GM19025 (cell line): ENCODE measurements around the gene CFAP97D2.
"Not testable (repeated sequence)": the region's sequence is repeated elsewhere in the genome, so short reads cannot be mapped to it uniquely, and the experiment has no call there.

Experiments used
- ATAC-seq: cut with Tn5 transposase; IDR thresholded peaks from one replicate; pipeline ENCODE4 v1.9.1; 2021; ENCODE audit warnings: mild to moderate bottlenecking, low read depth, moderate library complexity; ENCODE audit not compliant: unreplicated experiment

CFAP97D2 gene

GRCh38 chr13:114260814-114261213 lies 81.8 kb downstream of the CFAP97D2 start:
- ATAC-seq, result no peak

DNA sequence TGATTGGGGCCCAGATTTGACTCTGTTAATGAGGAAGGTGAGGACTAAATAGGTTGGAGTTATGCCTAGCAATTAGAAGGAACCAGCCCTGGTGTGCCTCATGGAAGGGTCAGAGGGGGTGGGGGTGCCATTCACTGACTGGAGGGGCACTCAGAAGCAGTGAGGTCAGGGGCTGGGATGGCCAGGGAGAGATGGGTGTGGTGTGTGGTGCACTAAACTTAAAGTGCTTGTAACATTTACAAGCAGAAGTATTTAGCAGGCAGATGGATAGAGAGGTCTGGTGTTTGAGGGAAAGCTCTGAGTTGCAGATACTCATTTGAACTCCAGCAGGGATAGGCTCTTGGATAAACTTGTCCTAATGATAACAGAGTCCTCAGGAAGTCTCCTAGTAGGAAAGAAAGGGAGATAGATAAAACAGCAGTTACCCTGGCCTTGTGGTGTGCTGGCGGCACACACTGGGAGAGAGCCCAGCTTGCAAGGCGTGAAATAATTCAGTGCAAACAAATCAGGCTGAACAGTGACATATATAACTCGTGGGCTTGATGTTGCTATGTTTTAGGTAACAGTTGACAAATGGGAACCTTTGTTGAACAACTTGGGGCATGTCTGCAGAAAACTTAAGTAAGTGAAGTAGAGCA lies 82.4 kb downstream of the CFAP97D2 start:
- no peak for ATAC-seq

- no peak for ATAC-seq
Observed at GRCh38 chr13:114263578-114263977, 84.5 kb downstream of the CFAP97D2 start.

GRCh38 chr13:114264313-114264712 lies 85.3 kb downstream of the CFAP97D2 start:
- ATAC-seq, result not testable (repeated sequence)

- ATAC-seq, result no peak
Observed at GRCh38 chr13:114264886-114265611, 86.0 kb downstream of the CFAP97D2 start.

DNA sequence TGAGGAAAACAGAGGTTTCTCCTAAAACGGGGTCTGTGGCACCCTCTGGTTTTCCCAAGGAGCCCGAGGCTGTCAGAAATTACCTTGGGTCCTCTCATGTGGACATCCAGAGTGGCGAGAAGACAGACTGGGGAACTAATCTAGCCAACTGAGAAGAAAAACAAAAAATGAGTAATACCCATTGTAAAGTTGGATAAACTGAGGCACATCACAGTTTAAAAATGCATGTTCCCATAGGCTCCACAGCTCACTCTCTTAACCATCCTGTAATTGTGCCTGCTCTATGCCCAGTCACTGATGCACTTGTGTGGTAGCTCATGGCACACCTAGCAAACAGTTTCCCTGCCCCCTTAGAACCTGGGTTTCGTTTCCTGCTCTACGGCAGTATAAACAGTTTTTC lies 87.2 kb downstream of the CFAP97D2 start:
- ATAC-seq, result no peak

DNA sequence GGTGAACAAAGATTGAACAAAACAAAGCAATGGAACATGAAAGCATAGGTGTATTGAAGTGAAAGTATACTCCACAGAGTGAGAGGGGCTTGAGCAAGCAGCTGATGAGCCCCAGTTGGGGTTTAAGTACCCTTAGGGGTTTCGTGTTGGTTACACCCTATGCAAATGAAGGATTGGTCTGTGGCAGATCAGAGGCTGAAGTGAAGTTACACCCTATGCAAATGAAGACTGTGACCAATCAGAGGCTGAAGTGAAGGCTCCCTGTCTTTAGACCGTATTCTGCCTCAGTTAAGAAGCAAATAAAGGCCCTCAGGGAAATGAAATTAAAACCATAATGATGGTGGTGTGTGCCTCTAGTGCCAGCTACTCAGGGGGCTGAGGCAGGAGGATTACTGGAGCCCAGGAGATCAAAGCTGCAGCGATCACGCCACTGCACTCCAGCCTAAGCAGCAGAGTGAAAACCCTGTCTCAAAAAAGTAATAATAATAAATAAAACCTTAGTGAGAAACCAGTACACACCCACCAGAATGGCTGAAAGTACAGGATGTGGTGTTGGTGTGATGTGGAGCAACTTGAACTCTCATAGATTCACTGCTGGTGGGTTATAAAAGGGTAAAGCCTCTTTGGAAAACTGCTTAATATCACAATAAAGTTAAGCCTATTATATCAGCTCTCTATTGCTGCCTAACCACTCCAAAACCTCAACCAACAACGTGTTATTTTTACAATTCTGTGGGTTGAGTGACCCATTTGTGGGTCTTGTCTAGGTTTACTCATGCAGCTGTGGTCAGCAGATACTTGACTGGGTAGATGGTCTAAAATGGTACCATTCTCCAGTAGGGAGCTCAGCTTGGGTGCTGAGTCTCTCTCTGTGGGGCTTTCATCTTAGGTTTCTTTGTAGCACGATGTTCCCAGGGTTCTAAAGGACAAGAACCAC lies 89.6 kb downstream of the CFAP97D2 start:
- ATAC-seq, result no peak

- no peak for ATAC-seq
Observed at GRCh38 chr13:114269281-114269770, 90.3 kb downstream of the CFAP97D2 start.
